Breast epithelium (tissue), 3 donors: ENCODE results near the gene SEMA4G.

ENCODE experiments used
- CTCF ChIP-seq, 3 donors: fragments of 450-650 bp; IDR thresholded peaks; one replicate each; pipeline ENCODE4 v1.5.1; 2016 to 2017; ENCODE audit warnings: antibody characterized with exemption in 3 of 3, mild to moderate bottlenecking in 3 of 3, moderate library complexity in 3 of 3
- POLR2A ChIP-seq: fragments of 450-650 bp; IDR thresholded peaks from one replicate; pipeline ENCODE4 v1.6.1; 2016; ENCODE audit warnings: antibody characterized with exemption, mild to moderate bottlenecking, moderate library complexity

DNA sequence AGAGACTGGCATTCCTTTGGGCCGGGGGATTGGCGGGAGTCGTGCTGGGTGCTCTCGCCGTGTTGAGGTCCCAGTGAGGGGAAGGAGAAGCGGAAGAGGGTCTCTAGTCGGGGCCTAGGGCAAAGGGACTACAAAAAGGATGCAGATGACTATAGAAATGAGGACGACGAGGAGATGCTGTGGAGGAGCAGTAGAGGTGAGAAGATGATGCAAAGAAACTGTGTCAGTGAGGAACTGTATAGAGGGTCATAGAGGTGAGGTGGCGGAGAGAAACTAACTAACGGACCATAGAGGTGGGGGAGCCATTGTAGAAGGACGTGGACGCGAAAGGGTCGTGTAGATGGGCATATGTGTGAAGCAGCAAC, 18.4 kb downstream of the SEMA4G start:
- TF ChIP-seq POLR2A = no peak
- no peak for TF ChIP-seq CTCF (IDR thresholded peaks at IDR 0.05)
